CD4-positive, CD25-positive, alpha-beta regulatory T cell (primary cell): ENCODE data around the gene RNF227. TPM values are rescaled to one million over a fixed set of nuclear protein-coding genes. Genes with fewer than 3 reads are reported as not detected.

Source experiments
- ATAC-seq, 2 donors: fragments of 150-1000 bp; cut with Tn5 transposase; one replicate each; pipeline ENCODE4 v1.10.0; 2021; ENCODE audit warnings: low read depth in 2 of 2, moderate number of reproducible peaks in 2 of 2, moderate library complexity in 1 of 2
- DNase-seq, 3 donors: peaks; one replicate each; pipeline versions ENCODE4 v3.0.0 to v3.0.0-alpha.2; 2012 to 2022; ENCODE audit warnings: mixed read lengths in 1 of 3
- H3K27ac ChIP-seq: one replicate; pipeline ENCODE4 v1.7.0; 2013; ENCODE audit warnings: mild to moderate bottlenecking, low read length; ENCODE audit not compliant: insufficient read depth, poor library complexity, severe bottlenecking
- H3K27me3 ChIP-seq: one replicate; pipeline ENCODE4 v1.7.0; 2013; ENCODE audit warnings: low read length; ENCODE audit not compliant: control insufficient read depth, insufficient read depth
- H3K36me3 ChIP-seq: one replicate; pipeline ENCODE4 v1.7.0; 2013; ENCODE audit warnings: mild to moderate bottlenecking, low read length, moderate library complexity; ENCODE audit not compliant: control insufficient read depth, insufficient read depth
- H3K4me1 ChIP-seq: 2 replicates; pipeline ENCODE4 v1.7.0; 2013; ENCODE audit warnings: mild to moderate bottlenecking, low read length; ENCODE audit not compliant: insufficient read depth, control insufficient read depth, poor library complexity, severe bottlenecking
- H3K4me3 ChIP-seq: one replicate; pipeline ENCODE4 v1.7.0; 2013; ENCODE audit warnings: low read depth, mild to moderate bottlenecking, low read length, moderate library complexity
- H3K9me3 ChIP-seq, 2 experiments: 1 replicate in 1 of 2; 2 replicates in 1 of 2; pipeline ENCODE4 v1.7.0; 2013; ENCODE audit warnings: low read length in 2 of 2, mild to moderate bottlenecking in 1 of 2, moderate library complexity in 1 of 2; ENCODE audit not compliant: control insufficient read depth in 2 of 2
- H3K27ac Mint-ChIP-seq, 3 donors: one replicate each; pipeline ENCODE4 v1.8.0; 2020 to 2022; ENCODE audit warnings: mild to moderate bottlenecking in 3 of 3, mixed read lengths in 3 of 3, moderate library complexity in 2 of 3
- H3K27me3 Mint-ChIP-seq: one replicate; pipeline ENCODE4 v1.8.0; 2022; ENCODE audit warnings: mild to moderate bottlenecking, mixed read lengths
- H3K36me3 Mint-ChIP-seq: one replicate; pipeline ENCODE4 v1.8.0; 2020; ENCODE audit warnings: mixed read lengths
- H3K4me1 Mint-ChIP-seq, 4 donors: one replicate each; pipeline ENCODE4 v1.8.0; 2020 to 2022; ENCODE audit warnings: mixed read lengths in 4 of 4, mild to moderate bottlenecking in 1 of 4
- H3K4me3 Mint-ChIP-seq, 4 donors: one replicate each; pipeline ENCODE4 v1.8.0; 2020 to 2022; ENCODE audit warnings: mild to moderate bottlenecking in 4 of 4, mixed read lengths in 4 of 4, moderate library complexity in 3 of 4
- H3K9me3 Mint-ChIP-seq, 7 donors: one replicate each; pipeline ENCODE4 v1.8.0; 2020 to 2022; ENCODE audit warnings: mixed read lengths in 7 of 7, mild to moderate bottlenecking in 3 of 7, moderate library complexity in 2 of 7
- polyA plus RNA-seq, 4 donors: library from polyadenylated mRNA; unstranded; fragments of 300-500 nt; fragmentation: Illumina TruSeq; gene quantifications; one replicate each; pipeline ENCODE4 v1.2.3, GENCODE V29; 2021
- total RNA-seq: library from RNA; stranded (reverse); gene quantifications from one replicate; pipeline ENCODE4 v1.2.3, GENCODE V29; 2022

The RNF227 gene
- total and polyA plus RNA-seq, 5 donors from 2014 or later = 0.92 to 5.0 (median 2.4) TPM

DNA sequence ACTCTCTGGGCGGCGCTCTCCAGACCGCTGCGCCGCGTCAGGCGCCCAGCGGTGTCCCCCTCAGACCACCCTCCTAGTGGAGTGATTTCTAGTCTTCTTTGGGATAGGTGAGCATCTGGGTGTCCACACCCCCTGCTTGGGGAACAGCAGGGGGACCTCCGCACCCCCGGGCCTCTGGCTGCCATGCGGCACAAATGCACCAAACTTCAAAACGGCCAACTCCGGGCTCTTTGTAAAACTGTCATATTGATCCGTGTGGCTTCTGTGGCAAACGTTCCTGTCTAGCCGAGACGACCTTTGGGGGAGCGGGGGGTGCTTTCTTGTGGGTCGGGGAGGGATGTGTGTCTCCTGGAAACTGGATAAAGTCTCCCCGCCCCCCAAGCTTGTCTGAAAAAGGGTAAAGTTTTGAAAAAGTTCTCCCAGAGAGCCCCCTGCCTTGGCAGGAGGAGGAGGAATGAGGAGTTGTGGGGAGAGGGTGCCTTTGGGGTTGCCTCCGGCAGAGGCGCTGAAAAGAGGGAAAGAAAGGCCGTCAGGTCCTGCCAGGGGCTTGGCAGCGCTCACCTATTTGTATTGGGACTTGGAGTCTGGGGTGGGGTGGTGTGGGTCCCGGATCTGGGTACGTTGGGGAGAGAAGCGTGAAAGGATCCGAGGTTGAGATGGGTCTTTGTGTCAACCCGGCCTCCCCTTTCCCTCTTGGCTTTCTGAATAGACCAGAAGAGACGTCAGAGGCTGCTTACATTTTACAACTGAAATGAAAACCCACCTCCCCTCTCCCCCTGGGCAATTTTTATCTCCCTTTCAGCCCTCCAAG lies 29.7 kb downstream of the RNF227 start:
- H3K9me3 ChIP-seq = no peaks in the 10 kb centered on the region
- H3K9me3 Mint-ChIP-seq = no peaks in the 10 kb centered on the region
- DNase-seq (peak; percentile 50 to 65 (median 60)), ATAC-seq (no peak)
- H3K36me3 Mint-ChIP-seq = peaks cover 16% of the 10 kb centered on the region
- peak overlapping the region; percentile 82 for H3K27ac ChIP-seq
- no peaks in the 10 kb centered on the region for H3K27me3 ChIP-seq
- no peak overlapping the region for H3K27ac Mint-ChIP-seq
- H3K4me3 ChIP-seq = peak overlapping the region; percentile 87
- no peak overlapping the region for H3K4me3 Mint-ChIP-seq
- peaks cover 0 to 22% (median 7%) of the 10 kb centered on the region in 4 donors for H3K4me1 Mint-ChIP-seq
- peaks cover 68% of the 10 kb centered on the region for H3K4me1 ChIP-seq
- peaks cover 19% of the 10 kb centered on the region for H3K36me3 ChIP-seq
- H3K27me3 Mint-ChIP-seq = peaks cover 7% of the 10 kb centered on the region

DNA sequence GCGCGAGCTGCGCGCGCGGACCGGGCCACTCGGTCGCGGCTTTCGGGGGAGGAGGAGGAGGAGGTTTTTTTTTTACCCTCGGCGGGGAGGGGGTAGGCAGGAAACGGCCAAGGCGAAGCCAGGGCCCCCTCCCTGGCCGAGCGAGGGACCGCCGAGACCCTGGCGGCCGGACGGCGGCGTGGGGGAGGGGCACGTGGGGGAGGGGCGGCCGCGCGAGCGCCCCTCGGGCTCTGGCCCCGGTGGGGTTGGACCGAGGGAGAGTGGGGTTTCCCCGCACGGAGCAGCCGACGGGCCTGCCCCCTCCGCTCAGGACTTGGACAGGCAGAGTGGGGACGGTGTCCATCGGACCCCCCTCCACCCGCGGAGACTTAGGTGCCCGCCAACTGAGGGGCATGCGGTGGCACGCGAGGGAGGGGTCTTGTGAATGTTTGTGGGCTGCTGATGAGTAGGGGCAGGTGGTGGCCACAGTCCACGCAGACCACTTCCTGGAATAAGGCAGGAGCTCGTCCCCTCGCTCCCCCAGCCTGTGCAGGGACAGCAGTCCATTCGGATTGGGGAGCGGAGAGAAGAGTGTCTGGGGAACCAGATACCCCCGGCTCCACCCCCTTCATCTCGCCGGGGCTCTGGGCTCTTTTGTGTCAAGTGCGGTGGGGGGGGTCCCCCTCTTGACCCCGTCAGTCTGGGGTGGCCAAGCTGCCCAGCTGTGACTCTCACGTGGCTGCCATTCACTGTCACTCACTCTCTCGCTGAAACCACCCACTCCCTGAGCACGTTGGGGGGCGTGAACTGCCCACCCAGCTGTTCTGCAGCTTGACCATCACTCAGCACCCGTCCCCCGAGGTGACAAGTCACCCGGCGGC lies 30.5 kb downstream of the RNF227 start:
- peak overlapping the region; percentile 82 for H3K27ac ChIP-seq
- Mint-ChIP-seq H3K27me3 (peaks cover 7% of the 10 kb centered on the region), H3K36me3 (peaks cover 13% of the 10 kb centered on the region), H3K4me3 (peak overlapping the region in 1 of 4 donors; percentile 50), H3K9me3 (no peaks in the 10 kb centered on the region), H3K4me1 (peaks cover 0 to 15% (median 7%) of the 10 kb centered on the region in 4 donors), H3K27ac (no peak overlapping the region)
- no peaks in the 10 kb centered on the region for H3K9me3 ChIP-seq
- H3K36me3 ChIP-seq = peaks cover 13% of the 10 kb centered on the region
- ATAC-seq (peak in 1 of 2 donors; percentile 4), DNase-seq (peak; percentile 34 to 55 (median 51))
- no peaks in the 10 kb centered on the region for H3K27me3 ChIP-seq
- H3K4me1 ChIP-seq = peaks cover 76% of the 10 kb centered on the region
- peak overlapping the region; percentile 87 for H3K4me3 ChIP-seq

DNA sequence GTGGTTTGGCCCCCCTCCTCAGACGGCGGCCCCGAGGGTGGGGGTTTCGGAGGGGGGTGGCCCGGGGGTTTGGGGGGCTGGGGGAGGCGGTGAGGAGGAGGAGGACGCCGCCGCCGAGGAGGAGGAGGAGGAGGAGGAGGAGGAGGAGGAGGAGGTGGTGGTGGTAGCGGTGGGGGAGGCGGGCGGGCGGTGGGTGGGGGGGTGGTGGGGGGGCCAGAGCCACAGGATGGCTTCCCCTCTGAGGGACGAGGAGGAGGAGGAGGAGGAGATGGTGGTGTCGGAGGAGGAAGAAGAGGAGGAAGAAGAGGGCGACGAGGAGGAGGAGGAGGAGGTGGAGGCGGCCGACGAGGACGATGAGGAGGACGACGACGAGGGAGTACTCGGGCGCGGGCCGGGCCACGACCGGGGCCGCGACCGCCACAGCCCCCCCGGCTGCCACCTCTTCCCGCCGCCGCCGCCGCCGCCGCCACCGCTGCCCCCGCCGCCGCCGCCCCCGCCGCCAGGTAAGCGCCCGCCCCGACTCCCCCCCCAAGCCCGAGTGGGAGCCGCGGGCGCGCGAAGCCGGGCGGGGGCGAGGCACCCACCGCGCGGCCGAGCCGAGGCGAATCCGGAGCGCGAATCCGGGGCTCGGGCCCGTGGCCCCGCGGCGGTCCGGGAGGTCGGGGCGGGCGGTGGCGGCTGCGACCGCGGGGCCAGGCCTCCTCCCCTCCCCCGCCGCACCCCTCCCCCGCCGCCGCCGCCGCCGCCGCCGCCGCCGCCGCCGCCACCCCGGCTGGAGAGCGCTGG lies 31.3 kb downstream of the RNF227 start:
- Histone ChIP-seq H3K9me3 (no peaks in the 10 kb centered on the region), H3K36me3 (peaks cover 12% of the 10 kb centered on the region), H3K27ac (peak overlapping the region; percentile 82), H3K4me1 (peaks cover 81% of the 10 kb centered on the region), H3K27me3 (no peaks in the 10 kb centered on the region), H3K4me3 (no peak overlapping the region)
- ATAC-seq = no peak
- Mint-ChIP-seq H3K27ac (peak overlapping the region in 1 of 3 donors; percentile 58), H3K4me3 (peak overlapping the region in 2 of 4 donors; percentile 77 to 84), H3K9me3 (no peaks in the 10 kb centered on the region), H3K27me3 (peaks cover 7% of the 10 kb centered on the region), H3K4me1 (peaks cover 0 to 8% (median 7%) of the 10 kb centered on the region in 4 donors), H3K36me3 (peaks cover 7% of the 10 kb centered on the region)
- DNase-seq = peak; percentile 24 to 36 (median 28)

DNA sequence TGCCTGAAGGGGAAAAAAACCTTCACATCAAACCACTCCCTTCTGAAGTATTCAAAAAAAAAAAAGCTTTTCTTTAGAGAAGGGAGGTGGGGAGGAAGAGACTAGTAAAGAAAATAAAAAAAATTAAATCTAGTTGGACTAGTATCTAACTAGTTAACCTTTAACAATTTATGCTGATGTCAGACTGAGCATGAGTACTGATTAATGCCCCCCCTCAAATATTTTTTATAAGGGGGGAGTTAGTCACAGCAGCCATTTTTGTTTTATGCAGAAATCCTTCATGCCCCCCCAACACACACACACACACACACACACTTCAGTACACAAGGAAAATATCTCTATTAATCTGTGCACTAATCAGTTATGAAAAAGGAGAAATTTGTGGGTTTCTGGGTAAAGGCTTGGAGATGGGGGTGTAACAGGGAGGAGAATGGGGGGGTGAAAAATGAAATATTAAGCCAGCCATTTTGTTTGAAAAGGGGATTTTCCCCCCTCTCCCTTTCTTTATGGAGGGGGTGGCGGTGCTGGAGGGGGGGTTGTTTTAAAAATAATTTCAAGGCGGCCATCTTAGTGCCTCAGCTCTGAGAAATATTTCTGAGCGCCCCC lies 32.2 kb downstream of the RNF227 start:
- H3K9me3 ChIP-seq = no peaks in the 10 kb centered on the region
- peaks cover 72% of the 10 kb centered on the region for H3K4me1 ChIP-seq
- Mint-ChIP-seq H3K4me1 (peaks cover 0 to 8% (median 7%) of the 10 kb centered on the region in 4 donors), H3K27ac (peak overlapping the region in 2 of 3 donors; percentile 72 to 86), H3K9me3 (no peaks in the 10 kb centered on the region), H3K36me3 (peaks cover 7% of the 10 kb centered on the region), H3K4me3 (peak overlapping the region in 1 of 4 donors; percentile 89), H3K27me3 (peaks cover 7% of the 10 kb centered on the region)
- DNase-seq (peak; percentile 41 to 57 (median 46)), ATAC-seq (no peak)
- peak overlapping the region; percentile 64 for H3K4me3 ChIP-seq
- peak overlapping the region; percentile 67 for H3K27ac ChIP-seq
- H3K36me3 ChIP-seq = peaks cover 14% of the 10 kb centered on the region
- no peaks in the 10 kb centered on the region for H3K27me3 ChIP-seq

DNA sequence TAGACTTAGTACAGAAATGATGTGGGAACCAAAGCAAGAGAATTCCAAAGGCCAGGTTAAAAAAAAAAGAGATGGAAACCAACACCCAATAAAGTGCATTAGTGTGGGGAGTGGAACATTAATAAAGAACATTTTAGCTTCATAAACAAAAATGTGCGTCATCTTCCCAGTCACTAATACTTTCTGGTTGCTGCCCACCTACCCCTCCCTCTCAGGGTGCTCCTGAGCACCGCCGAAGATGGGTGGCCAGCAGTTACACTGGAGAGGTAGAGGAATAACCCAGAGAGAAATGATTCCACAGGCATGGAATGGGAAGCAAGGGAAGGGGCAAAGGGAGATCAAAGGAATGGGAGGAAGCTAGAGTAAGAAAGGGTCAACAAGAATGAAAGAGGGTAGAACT lies 33.5 kb downstream of the RNF227 start:
- peak overlapping the region; percentile 67 for H3K27ac ChIP-seq
- H3K4me3 Mint-ChIP-seq = no peak overlapping the region
- peaks cover 14% of the 10 kb centered on the region for H3K36me3 ChIP-seq
- H3K36me3 Mint-ChIP-seq = peaks cover 7% of the 10 kb centered on the region
- peaks cover 7% of the 10 kb centered on the region for H3K27me3 Mint-ChIP-seq
- no peaks in the 10 kb centered on the region for H3K9me3 Mint-ChIP-seq
- peaks cover 59% of the 10 kb centered on the region for H3K4me1 ChIP-seq
- H3K4me1 Mint-ChIP-seq = peaks cover 0 to 8% (median 7%) of the 10 kb centered on the region in 4 donors
- no peak overlapping the region for H3K27ac Mint-ChIP-seq
- H3K9me3 ChIP-seq = no peaks in the 10 kb centered on the region
- H3K27me3 ChIP-seq = no peaks in the 10 kb centered on the region
- ATAC-seq (no peak), DNase-seq (no peak)
- H3K4me3 ChIP-seq = peak overlapping the region; percentile 64

DNA sequence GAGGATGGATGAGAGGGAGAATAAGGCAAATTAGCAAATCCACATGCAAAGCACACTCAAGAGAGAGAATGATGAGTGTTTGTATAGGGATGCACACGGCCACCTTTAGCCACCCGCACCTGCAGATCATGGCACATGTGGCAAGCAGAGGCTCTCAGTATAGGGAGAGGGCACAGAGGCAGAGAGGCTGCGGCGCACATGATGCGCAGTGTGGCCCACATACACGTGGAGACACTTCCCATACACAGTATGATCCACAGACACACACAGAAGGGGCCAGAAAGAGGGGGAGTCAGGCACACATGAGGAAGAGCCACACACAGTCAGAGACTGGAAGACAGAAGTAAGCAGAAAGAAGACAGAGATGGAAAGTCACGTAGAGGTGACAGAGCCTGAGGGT lies 34.0 kb downstream of the RNF227 start:
- Histone ChIP-seq H3K27ac (peak overlapping the region; percentile 67), H3K36me3 (peaks cover 14% of the 10 kb centered on the region), H3K4me1 (peaks cover 57% of the 10 kb centered on the region), H3K9me3 (no peaks in the 10 kb centered on the region), H3K27me3 (no peaks in the 10 kb centered on the region), H3K4me3 (peak overlapping the region; percentile 64)
- Mint-ChIP-seq H3K36me3 (peaks cover 7% of the 10 kb centered on the region), H3K4me3 (no peak overlapping the region), H3K27me3 (peaks cover 7% of the 10 kb centered on the region), H3K4me1 (peaks cover 0 to 11% (median 7%) of the 10 kb centered on the region in 4 donors), H3K27ac (no peak overlapping the region), H3K9me3 (no peaks in the 10 kb centered on the region)
- DNase-seq (no peak), ATAC-seq (no peak)
